Neural progenitor cell (in vitro differentiated cells): Measurements from ENCODE around the gene AMZ2. TPM values are rescaled to one million over a fixed set of nuclear protein-coding genes. Genes with fewer than 3 reads are reported as not detected.

Experiments used
- DNase-seq: peaks from one replicate; pipeline ENCODE4 v3.0.0-alpha.2; 2016; ENCODE audit warnings: low spot score
- H2AFZ ChIP-seq: fragments of 200-600 bp; sonication (generic); replicated peaks from 2 replicates; pipeline ENCODE4 v1.6.1; 2016; ENCODE audit warnings: antibody characterized with exemption
- H3F3A ChIP-seq: fragments of 200-600 bp; sonication (generic); 2 replicates; pipeline ENCODE4 v1.6.1; 2016; ENCODE audit warnings: antibody characterized with exemption, low read depth
- H3K27ac ChIP-seq: fragments of 200-600 bp; sonication (generic); 2 replicates; pipeline ENCODE4 v1.5.1; 2016; ENCODE audit warnings: mild to moderate bottlenecking
- H3K27me3 ChIP-seq: fragments of 200-600 bp; sonication (generic); 2 replicates; pipeline ENCODE4 v1.6.1; 2016; ENCODE audit warnings: mild to moderate bottlenecking, moderate library complexity
- H3K36me3 ChIP-seq: fragments of 200-600 bp; sonication (generic); 2 replicates; pipeline ENCODE4 v1.5.1; 2016
- H3K4me1 ChIP-seq: fragments of 200-600 bp; sonication (generic); 2 replicates; pipeline ENCODE4 v1.6.1; 2016; ENCODE audit warnings: mixed run types
- H3K4me2 ChIP-seq: fragments of 200-600 bp; sonication (generic); 2 replicates; pipeline ENCODE4 v1.6.1; 2016
- H3K4me3 ChIP-seq: fragments of 200-600 bp; sonication (generic); 2 replicates; pipeline ENCODE4 v1.5.1; 2016
- H3K79me2 ChIP-seq: fragments of 200-600 bp; sonication (generic); 2 replicates; pipeline ENCODE4 v1.6.1; 2016; ENCODE audit warnings: low read depth
- H3K9ac ChIP-seq: fragments of 200-600 bp; sonication (generic); 2 replicates; pipeline ENCODE4 v1.6.1; 2016
- H3K9me3 ChIP-seq: fragments of 200-600 bp; sonication (generic); 2 replicates; pipeline ENCODE4 v1.5.1; 2016; ENCODE audit warnings: low read depth
- H4K20me1 ChIP-seq: fragments of 200-600 bp; sonication (generic); 2 replicates; pipeline ENCODE4 v1.6.1; 2016; ENCODE audit warnings: low read depth
- H3K27ac Mint-ChIP-seq: 3 replicates; pipeline ENCODE4 v1.8.0; 2021; ENCODE audit warnings: mixed read lengths
- H3K27me3 Mint-ChIP-seq: 2 replicates; pipeline ENCODE4 v1.8.0; 2022; ENCODE audit warnings: low read depth, mild to moderate bottlenecking, inconsistent platforms, moderate library complexity, mixed read lengths; ENCODE audit not compliant: insufficient read depth
- H3K36me3 Mint-ChIP-seq: 3 replicates; pipeline ENCODE4 v1.8.0; 2021; ENCODE audit warnings: mixed read lengths
- H3K4me1 Mint-ChIP-seq: 3 replicates; pipeline ENCODE4 v1.8.0; 2021; ENCODE audit warnings: mixed read lengths
- H3K4me3 Mint-ChIP-seq: 3 replicates; pipeline ENCODE4 v1.8.0; 2021; ENCODE audit warnings: mild to moderate bottlenecking, moderate library complexity, mixed read lengths
- H3K9me3 Mint-ChIP-seq: 3 replicates; pipeline ENCODE4 v1.8.0; 2020; ENCODE audit warnings: mixed read lengths
- EZH2 ChIP-seq: fragments of 200-600 bp; sonication (generic); IDR thresholded peaks from 2 replicates; pipeline ENCODE4 v1.6.1; 2017; ENCODE audit warnings: antibody characterized with exemption, mild to moderate bottlenecking, moderate library complexity
- EZH2phosphoT487 ChIP-seq: fragments of 200-600 bp; sonication (generic); IDR thresholded peaks from 2 replicates; pipeline ENCODE4 v1.6.1; 2017; ENCODE audit warnings: antibody characterized with exemption
- total RNA-seq: library from RNA; depleted of rRNA; stranded (reverse); fragments of >200 nt; gene quantifications from 2 replicates; pipeline ENCODE4 v1.2.3, GENCODE V29; 2015; ENCODE audit warnings: low replicate concordance
- TF ChIP-seq, protein P1 (sequence below): fragments of 200-600 bp; sonication (generic); IDR thresholded peaks from 2 replicates; pipeline ENCODE4 v1.5.1; 2017; ENCODE audit warnings: antibody characterized with exemption, mild to moderate bottlenecking

AMZ2 gene
- total RNA-seq, 1 donor from 2014 or later = 150 TPM

DNA sequence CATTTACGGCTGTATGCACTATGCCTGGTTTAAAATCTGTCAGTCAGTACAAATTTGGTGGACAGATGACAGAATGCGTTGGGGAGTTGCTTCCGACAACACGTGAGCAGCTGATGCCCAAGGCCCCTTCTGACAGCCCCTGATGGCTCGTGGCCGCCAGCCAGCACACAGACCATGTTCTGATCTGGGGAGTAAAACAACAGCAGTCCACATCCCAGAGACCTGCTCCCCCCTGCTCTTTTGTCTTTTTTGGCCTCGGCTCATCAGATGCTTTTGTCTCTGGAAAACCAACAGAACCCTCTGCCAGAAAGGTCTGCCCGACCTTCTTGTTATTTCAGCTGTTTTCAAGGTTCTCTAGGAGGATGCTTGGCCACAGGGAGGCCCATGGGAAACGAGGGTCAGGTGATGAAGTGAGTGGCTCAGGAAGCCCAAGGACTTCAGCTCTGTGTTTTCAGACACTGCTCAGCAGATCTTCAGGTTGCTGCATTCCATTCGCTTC, 54.3 kb downstream of the AMZ2 start:
- Histone ChIP-seq H4K20me1 (no peaks in the 10 kb centered on the region), H2AFZ (peak overlapping the region; percentile 12), H3K4me3 (no peak overlapping the region), H3F3A (peaks cover 18% of the 10 kb centered on the region), H3K4me1 (peaks cover 15% of the 10 kb centered on the region), H3K9ac (no peak overlapping the region), H3K4me2 (peak overlapping the region; percentile 40), H3K27ac (peak overlapping the region; percentile 56), H3K36me3 (no peaks in the 10 kb centered on the region), H3K79me2 (no peaks in the 10 kb centered on the region), H3K9me3 (no peaks in the 10 kb centered on the region), H3K27me3 (no peaks in the 10 kb centered on the region)
- Mint-ChIP-seq H3K27me3 (peaks cover 4% of the 10 kb centered on the region), H3K4me3 (no peak overlapping the region), H3K4me1 (peaks cover 5% of the 10 kb centered on the region), H3K36me3 (peaks cover 5% of the 10 kb centered on the region), H3K9me3 (peaks cover 20% of the 10 kb centered on the region), H3K27ac (no peak overlapping the region)
- no peak for DNase-seq
- TF ChIP-seq EZH2phosphoT487 (no peak), EZH2 (no peak)
- TF ChIP-seq, protein P1, sequence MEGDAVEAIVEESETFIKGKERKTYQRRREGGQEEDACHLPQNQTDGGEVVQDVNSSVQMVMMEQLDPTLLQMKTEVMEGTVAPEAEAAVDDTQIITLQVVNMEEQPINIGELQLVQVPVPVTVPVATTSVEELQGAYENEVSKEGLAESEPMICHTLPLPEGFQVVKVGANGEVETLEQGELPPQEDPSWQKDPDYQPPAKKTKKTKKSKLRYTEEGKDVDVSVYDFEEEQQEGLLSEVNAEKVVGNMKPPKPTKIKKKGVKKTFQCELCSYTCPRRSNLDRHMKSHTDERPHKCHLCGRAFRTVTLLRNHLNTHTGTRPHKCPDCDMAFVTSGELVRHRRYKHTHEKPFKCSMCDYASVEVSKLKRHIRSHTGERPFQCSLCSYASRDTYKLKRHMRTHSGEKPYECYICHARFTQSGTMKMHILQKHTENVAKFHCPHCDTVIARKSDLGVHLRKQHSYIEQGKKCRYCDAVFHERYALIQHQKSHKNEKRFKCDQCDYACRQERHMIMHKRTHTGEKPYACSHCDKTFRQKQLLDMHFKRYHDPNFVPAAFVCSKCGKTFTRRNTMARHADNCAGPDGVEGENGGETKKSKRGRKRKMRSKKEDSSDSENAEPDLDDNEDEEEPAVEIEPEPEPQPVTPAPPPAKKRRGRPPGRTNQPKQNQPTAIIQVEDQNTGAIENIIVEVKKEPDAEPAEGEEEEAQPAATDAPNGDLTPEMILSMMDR = no peak

DNA sequence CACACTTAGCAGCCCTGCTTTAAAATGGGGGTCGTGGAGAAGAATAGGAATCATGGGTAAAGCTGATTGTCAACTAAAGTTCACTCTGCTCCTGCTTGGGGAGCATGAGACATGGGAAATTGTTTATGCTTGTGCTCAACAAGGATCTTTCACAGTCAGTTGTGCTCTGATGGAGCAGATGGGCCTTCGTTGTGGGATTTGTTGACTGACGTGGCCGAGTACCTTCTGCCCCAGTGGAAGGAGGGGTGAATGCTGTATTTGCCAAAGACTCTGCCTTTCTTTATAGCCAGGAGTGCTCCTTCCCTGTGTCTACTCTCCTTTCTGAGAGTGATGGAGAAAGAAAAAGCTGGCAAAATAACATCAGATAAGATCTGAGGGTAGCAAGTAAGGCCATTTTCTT, 54.8 kb downstream of the AMZ2 start:
- Histone ChIP-seq H3K9me3 (no peaks in the 10 kb centered on the region), H3K9ac (no peak overlapping the region), H3K36me3 (no peaks in the 10 kb centered on the region), H3K4me2 (peak overlapping the region; percentile 40), H3K4me1 (peaks cover 14% of the 10 kb centered on the region), H3K79me2 (no peaks in the 10 kb centered on the region), H3K4me3 (no peak overlapping the region), H3F3A (peaks cover 18% of the 10 kb centered on the region), H4K20me1 (no peaks in the 10 kb centered on the region), H2AFZ (no peak overlapping the region), H3K27me3 (no peaks in the 10 kb centered on the region), H3K27ac (no peak overlapping the region)
- H3K27me3 Mint-ChIP-seq = peaks cover 4% of the 10 kb centered on the region
- H3K4me1 Mint-ChIP-seq = peaks cover 5% of the 10 kb centered on the region
- no peak for DNase-seq
- TF ChIP-seq, protein P1 = no peak
- TF ChIP-seq EZH2phosphoT487 = no peak
- no peak overlapping the region for H3K4me3 Mint-ChIP-seq
- peaks cover 11% of the 10 kb centered on the region for H3K36me3 Mint-ChIP-seq
- H3K9me3 Mint-ChIP-seq = peaks cover 24% of the 10 kb centered on the region
- H3K27ac Mint-ChIP-seq = no peak overlapping the region

DNA sequence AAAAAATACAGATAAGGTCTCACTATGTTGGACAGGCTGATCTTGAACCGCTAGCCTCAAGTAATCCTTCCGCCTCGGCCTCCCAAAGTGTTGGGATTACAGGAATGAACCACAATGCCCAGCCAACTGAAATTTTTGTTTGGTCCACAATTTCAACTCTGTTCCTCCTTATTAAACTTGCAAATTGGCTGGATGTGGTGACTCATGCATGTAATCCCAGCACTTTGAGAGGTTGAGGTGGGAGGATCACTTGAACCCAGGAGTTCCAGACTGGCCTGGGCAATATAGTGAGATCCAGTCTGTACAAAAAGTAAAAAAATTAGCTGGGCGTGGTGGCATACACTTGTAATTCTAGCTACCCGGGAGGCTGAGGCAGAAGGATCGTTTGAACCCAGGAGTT, 56.9 kb downstream of the AMZ2 start:
- Histone ChIP-seq H3K4me1 (peaks cover 14% of the 10 kb centered on the region), H3F3A (peaks cover 18% of the 10 kb centered on the region), H3K4me2 (no peak overlapping the region), H3K27me3 (no peaks in the 10 kb centered on the region), H3K36me3 (no peaks in the 10 kb centered on the region), H3K9ac (no peak overlapping the region), H3K9me3 (no peaks in the 10 kb centered on the region), H3K4me3 (no peak overlapping the region), H3K79me2 (no peaks in the 10 kb centered on the region), H4K20me1 (no peaks in the 10 kb centered on the region), H3K27ac (no peak overlapping the region), H2AFZ (no peak overlapping the region)
- H3K4me1 Mint-ChIP-seq = peaks cover 5% of the 10 kb centered on the region
- peaks cover 15% of the 10 kb centered on the region for H3K36me3 Mint-ChIP-seq
- peaks cover 4% of the 10 kb centered on the region for H3K27me3 Mint-ChIP-seq
- peaks cover 16% of the 10 kb centered on the region for H3K9me3 Mint-ChIP-seq
- H3K4me3 Mint-ChIP-seq = no peak overlapping the region
- no peak overlapping the region for H3K27ac Mint-ChIP-seq
- TF ChIP-seq, protein P1 = no peak
- TF ChIP-seq EZH2phosphoT487 (no peak), EZH2 (no peak)
- no peak for DNase-seq
